PC-9 (cell line): ENCODE measurements around the gene B3GNT2. TPM values are rescaled to one million over a fixed set of nuclear protein-coding genes. Genes with fewer than 3 reads are reported as not detected.
"Not testable (repeated sequence)": the region's sequence is repeated elsewhere in the genome, so short reads cannot be mapped to it uniquely, and the experiment has no call there.

ENCODE experiments used
- BruUV-seq: library from RNA; stranded (reverse); fragments of 400-500 nt; replicated peaks from 2 replicates; lab custom pipeline; 2021; lab: Mats Ljungman, UMichigan
- CTCF ChIA-PET: fragments of 300-600 bp; sonication (Branson Sonifier 250); formaldehyde crosslinking; loops from one replicate; lab custom pipeline; 2022; ENCODE audit warnings: antibody characterized with exemption; lab: Charles Lee
- POLR2A ChIA-PET: fragments of 300-600 bp; sonication (Branson Sonifier 250); formaldehyde crosslinking; loops from one replicate; lab custom pipeline; 2022; ENCODE audit warnings: antibody characterized with exemption; ENCODE audit not compliant: unreplicated experiment; lab: Charles Lee
- DNase-seq, 2 experiments: peaks; one replicate each; pipeline versions ENCODE4 v3.0.0 to v3.0.0-alpha.2; 2015 to 2022; ENCODE audit warnings: mixed read lengths in 1 of 2
- H2AFZ ChIP-seq: fragments of 200-600 bp; sonication (generic); 2 replicates; pipeline ENCODE4 v1.8.1; 2017; ENCODE audit warnings: antibody characterized with exemption
- H3F3A ChIP-seq: fragments of 200-600 bp; sonication (generic); 2 replicates; pipeline ENCODE4 v1.8.1; 2017; ENCODE audit warnings: antibody characterized with exemption, mild to moderate bottlenecking, low read depth; ENCODE audit not compliant: insufficient read depth
- H3K27ac ChIP-seq: fragments of 200-600 bp; sonication (generic); 2 replicates; pipeline ENCODE4 v1.6.1; 2016; ENCODE audit warnings: mixed run types
- H3K27me3 ChIP-seq: fragments of 200-600 bp; sonication (generic); 2 replicates; pipeline ENCODE4 v1.6.1; 2016; ENCODE audit warnings: low read depth, mixed run types; ENCODE audit not compliant: insufficient read depth
- H3K36me3 ChIP-seq: fragments of 200-600 bp; sonication (generic); 2 replicates; pipeline ENCODE4 v1.6.1; 2016; ENCODE audit warnings: low read depth, mixed run types
- H3K4me1 ChIP-seq: fragments of 200-600 bp; sonication (generic); replicated peaks from 2 replicates; pipeline ENCODE4 v1.6.1; 2016; ENCODE audit warnings: mixed run types; ENCODE audit not compliant: insufficient read depth
- H3K4me2 ChIP-seq: fragments of 200-600 bp; sonication (generic); 2 replicates; pipeline ENCODE4 v1.6.1; 2017; ENCODE audit warnings: mixed run types
- H3K4me3 ChIP-seq: fragments of 200-600 bp; sonication (generic); 2 replicates; pipeline ENCODE4 v1.6.1; 2016; ENCODE audit warnings: mixed run types
- H3K79me2 ChIP-seq: fragments of 200-600 bp; sonication (generic); 2 replicates; pipeline ENCODE4 v1.6.1; 2017; ENCODE audit warnings: low read depth, mixed run types
- H3K9me2 ChIP-seq: fragments of 200-600 bp; sonication (generic); 2 replicates; pipeline ENCODE4 v1.8.1; 2017; ENCODE audit warnings: mild to moderate bottlenecking; ENCODE audit not compliant: insufficient read depth
- H3K9me3 ChIP-seq: fragments of 200-600 bp; sonication (generic); 2 replicates; pipeline ENCODE4 v1.8.1; 2016; ENCODE audit warnings: low read depth; ENCODE audit not compliant: insufficient read depth
- H4K20me1 ChIP-seq: fragments of 200-600 bp; sonication (generic); 2 replicates; pipeline ENCODE4 v1.8.1; 2017; ENCODE audit not compliant: insufficient read depth
- CTCF ChIP-seq: fragments of 200-600 bp; sonication (generic); conservative IDR thresholded peaks from 2 replicates; pipeline ENCODE4 v1.6.1; 2017; ENCODE audit warnings: mixed run types, antibody characterized with exemption, mild to moderate bottlenecking, moderate library complexity
- EZH2 ChIP-seq: fragments of 200-600 bp; sonication (generic); IDR thresholded peaks from 2 replicates; pipeline ENCODE4 v1.8.0; 2017; ENCODE audit warnings: antibody characterized with exemption, low read depth
- intact Hi-C: fragments of 100-400 bp; cut with micrococcal nuclease; formaldehyde crosslinking; loops from one replicate; pipeline ENCODE4 v1.10.0; 2022; ENCODE audit not compliant: unreplicated experiment
- total RNA-seq: library from RNA; stranded (reverse); gene quantifications from 2 replicates; pipeline ENCODE4 v1.2.3, GENCODE V29; 2021

Gene B3GNT2
- total RNA-seq, 1 experiment from 2014 or later, result 30.8 TPM

DNA sequence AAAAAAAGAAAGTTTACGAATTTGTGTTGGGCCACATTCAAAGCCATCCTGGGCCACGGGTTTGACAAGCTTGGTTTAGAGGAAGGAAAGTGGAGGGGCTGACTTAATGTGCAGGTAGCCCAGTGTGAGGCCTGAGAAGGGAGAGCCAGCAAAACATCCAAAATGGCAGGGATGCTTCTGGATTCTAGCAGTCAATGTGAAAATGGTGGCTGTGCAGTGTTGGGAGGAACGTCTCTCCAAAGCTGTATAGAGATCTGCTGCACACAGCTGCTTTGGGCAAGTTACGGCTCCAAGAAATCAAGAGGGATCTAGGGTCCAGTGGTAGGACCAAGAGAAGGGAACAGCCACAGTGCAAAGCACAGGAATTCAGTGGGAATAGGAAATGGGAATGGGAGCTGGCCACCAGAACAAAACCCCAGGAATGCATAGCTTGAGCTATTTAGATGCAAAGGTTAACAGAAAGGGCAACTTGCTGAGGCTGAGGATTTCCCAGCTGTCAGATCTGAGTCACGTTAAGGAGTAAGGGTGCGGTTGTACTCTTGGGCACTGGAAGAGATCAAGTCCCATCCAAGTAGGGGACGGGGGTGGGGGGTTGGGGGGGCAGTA, 70.6 kb downstream of the B3GNT2 start:
- intact Hi-C loops, result no loop called here
- no peak for TF ChIP-seq EZH2
- TF ChIP-seq CTCF, result no peak
- Histone ChIP-seq H3K27ac (no peak overlapping the region), H3K36me3 (no peaks in the 10 kb centered on the region), H3K4me3 (no peak overlapping the region), H3K9me2 (no peaks in the 10 kb centered on the region), H2AFZ (no peak overlapping the region), H3K27me3 (no peaks in the 10 kb centered on the region), H3K79me2 (no peaks in the 10 kb centered on the region), H3F3A (no peaks in the 10 kb centered on the region), H3K4me1 (no peaks in the 10 kb centered on the region), H3K4me2 (no peak overlapping the region), H3K9me3 (peaks cover 3% of the 10 kb centered on the region; the same call in 1 of the 2 replicates), H4K20me1 (no peaks in the 10 kb centered on the region)
- POLR2A ChIA-PET, result interaction anchor here (0.7 kb wide), 1 partner anchor 27 kb away, joined by 24 read pairs; no protein-coding TSS in a partner anchor
- CTCF ChIA-PET, result no interaction called here
- no peak for DNase-seq
- no TSS peak for BruUV-seq

GRCh38 chr2:62267696-62268095, 71.8 kb downstream of the B3GNT2 start:
- peaks cover 3% of the 10 kb centered on the region; the same call in 1 of the 2 replicates for H3K9me3 ChIP-seq
- H3K4me1 ChIP-seq, result no peaks in the 10 kb centered on the region
- H3K27ac ChIP-seq, result no peak overlapping the region
- ChIA-PET CTCF (no interaction called here), POLR2A (no interaction called here)
- no peaks in the 10 kb centered on the region for H4K20me1 ChIP-seq
- intact Hi-C loops, result no loop called here
- no peak overlapping the region for H2AFZ ChIP-seq
- no peak overlapping the region for H3K4me3 ChIP-seq
- no peaks in the 10 kb centered on the region for H3K27me3 ChIP-seq
- no peak for TF ChIP-seq CTCF
- TF ChIP-seq EZH2, result no peak
- H3F3A ChIP-seq, result no peaks in the 10 kb centered on the region
- H3K79me2 ChIP-seq, result no peaks in the 10 kb centered on the region
- H3K4me2 ChIP-seq, result no peak overlapping the region
- no peaks in the 10 kb centered on the region for H3K9me2 ChIP-seq
- BruUV-seq, result no TSS peak
- no peak for DNase-seq
- no peaks in the 10 kb centered on the region for H3K36me3 ChIP-seq

DNA sequence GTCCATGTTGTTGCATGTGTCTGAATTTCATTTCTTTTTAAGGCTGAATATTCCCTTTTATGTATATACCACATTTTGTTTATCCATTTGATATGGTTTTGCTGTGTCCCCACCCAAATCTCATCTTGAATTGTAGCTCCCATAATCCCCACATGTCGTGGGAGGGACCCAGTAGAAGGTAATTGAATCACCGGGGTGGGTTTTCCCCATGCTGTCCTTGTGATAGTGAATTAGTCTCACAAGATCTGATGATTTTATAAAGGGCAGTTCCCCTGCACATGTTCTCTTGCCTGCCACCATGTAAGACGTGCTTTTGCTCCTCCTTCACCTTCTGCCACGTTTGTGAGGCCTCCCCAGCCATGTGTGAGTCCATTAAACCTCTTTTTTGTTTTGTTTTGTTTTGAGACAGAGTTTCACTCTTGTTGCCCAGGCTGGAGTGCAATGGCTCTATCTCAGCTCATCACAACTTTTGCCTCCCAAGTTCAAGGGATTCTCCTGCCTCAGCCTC, 72.8 kb downstream of the B3GNT2 start:
- H3K4me2 ChIP-seq, H3K4me1 ChIP-seq, H4K20me1 ChIP-seq, H3F3A ChIP-seq, DNase-seq, H2AFZ ChIP-seq, H3K9me2 ChIP-seq, H3K27me3 ChIP-seq, H3K36me3 ChIP-seq, BruUV-seq, H3K4me3 ChIP-seq, CTCF ChIA-PET, POLR2A ChIA-PET, H3K27ac ChIP-seq, H3K9me3 ChIP-seq, H3K79me2 ChIP-seq, intact Hi-C loops: not testable (repeated sequence)
